H1 (cell line): Measurements from ENCODE around the gene SNAP29. TPM values are rescaled to one million over a fixed set of nuclear protein-coding genes. Genes with fewer than 3 reads are reported as not detected.

ENCODE experiments used
- CTCF ChIA-PET: fragments of 300-600 bp; sonication (Branson Sonifier 250); formaldehyde crosslinking; loops from one replicate; lab custom pipeline; 2021; ENCODE audit not compliant: partially characterized antibody; lab: Charles Lee
- POLR2A ChIA-PET: fragments of 300-600 bp; sonication (Branson Sonifier 250); formaldehyde crosslinking; loops from one replicate; lab custom pipeline; 2021; ENCODE audit warnings: inconsistent platforms; ENCODE audit not compliant: partially characterized antibody; lab: Charles Lee
- DNase-seq, 2 experiments: peaks; one replicate each; pipeline versions ENCODE4 v3.0.0 to v3.0.0-alpha.2; 2010 to 2022; ENCODE audit warnings: low spot score in 2 of 2, low read depth in 1 of 2, mixed read lengths in 1 of 2
- FAIRE-seq: peaks from 2 replicates; lab custom pipeline; 2011; peaks lifted over from hg19 to GRCh38; lab: Jason Lieb, UNC
- H2AFZ ChIP-seq: 2 replicates; pipeline ENCODE4 v1.8.1; 2012; ENCODE audit warnings: low read length, inconsistent platforms
- H2AK5ac ChIP-seq: 2 replicates; pipeline ENCODE4 v1.6.1; 2013; ENCODE audit warnings: low read depth, low read length
- H2BK120ac ChIP-seq: replicated peaks from 2 replicates; pipeline ENCODE3; 2013; ENCODE audit warnings: low read depth, low read length, inconsistent platforms
- H2BK12ac ChIP-seq: 2 replicates; pipeline ENCODE4 v1.6.1; 2013; ENCODE audit warnings: low read depth, low read length
- H2BK15ac ChIP-seq: 2 replicates; pipeline ENCODE4 v1.6.1; 2013; ENCODE audit warnings: low read length
- H2BK20ac ChIP-seq: 2 replicates; pipeline ENCODE4 v1.6.1; 2013; ENCODE audit warnings: low read length
- H2BK5ac ChIP-seq: 2 replicates; pipeline ENCODE4 v1.6.1; 2013; ENCODE audit warnings: low read depth, low read length
- H3K14ac ChIP-seq: 2 replicates; pipeline ENCODE4 v1.6.1; 2013; ENCODE audit warnings: inconsistent platforms; ENCODE audit not compliant: insufficient read length
- H3K18ac ChIP-seq: 2 replicates; pipeline ENCODE4 v1.6.1; 2013; ENCODE audit warnings: low read length; ENCODE audit errors: extremely low read depth
- H3K23ac ChIP-seq: 2 replicates; pipeline ENCODE4 v1.6.1; 2013; ENCODE audit warnings: inconsistent platforms; ENCODE audit not compliant: insufficient read length
- H3K23me2 ChIP-seq: 2 replicates; pipeline ENCODE4 v1.6.1; 2013; ENCODE audit warnings: low read depth, low read length
- H3K27ac ChIP-seq: 2 replicates; pipeline ENCODE4 v1.6.1; 2011; ENCODE audit warnings: low read depth, low read length, inconsistent platforms
- H3K27me3 ChIP-seq, 4 experiments: replicated peaks in 1 of 4; 1 replicate in 1 of 4; 2 replicates in 3 of 4; pipeline versions ENCODE4 v1.6.1 to v1.8.1; 2011 to 2013; ENCODE audit warnings: low read length in 3 of 4, mild to moderate bottlenecking in 3 of 4, inconsistent platforms in 2 of 4, mixed read lengths in 2 of 4, moderate library complexity in 1 of 4; ENCODE audit not compliant: control insufficient read depth in 3 of 4, insufficient read depth in 3 of 4; ENCODE audit errors: extremely low read depth in 1 of 4
- H3K36me3 ChIP-seq, 4 experiments: 2 replicates each; pipeline versions ENCODE4 v1.6.1 to v1.8.1; 2011 to 2013; ENCODE audit warnings: mild to moderate bottlenecking in 4 of 4, low read length in 3 of 4, moderate library complexity in 2 of 4, control low read depth in 1 of 4, inconsistent platforms in 1 of 4; ENCODE audit not compliant: insufficient read depth in 4 of 4, control insufficient read depth in 2 of 4
- H3K4ac ChIP-seq: replicated peaks from 2 replicates; pipeline ENCODE3; 2013; ENCODE audit warnings: low read length, low read depth, mixed read lengths, inconsistent platforms; ENCODE audit not compliant: insufficient read length
- H3K4me1 ChIP-seq, 4 experiments: replicated peaks in 1 of 4; 1 replicate in 1 of 4; 2 replicates in 3 of 4; pipeline versions ENCODE4 v1.6.1 to v1.8.1; 2011 to 2013; ENCODE audit warnings: low read length in 3 of 4, inconsistent platforms in 2 of 4, mixed read lengths in 1 of 4; ENCODE audit not compliant: insufficient read depth in 4 of 4, control insufficient read depth in 3 of 4
- H3K4me2 ChIP-seq, 2 experiments: 2 replicates each; pipeline versions ENCODE4 v1.6.1 to v1.8.1; 2011 to 2013; ENCODE audit warnings: low read depth in 2 of 2, low read length in 2 of 2, control low read depth in 1 of 2, inconsistent platforms in 1 of 2, mild to moderate bottlenecking in 1 of 2; ENCODE audit not compliant: insufficient read depth in 1 of 2
- H3K4me3 ChIP-seq, 4 experiments: fragments of 200-600, 300-600 bp in 1 of 4; sonication (generic), shearing (Covaris generic), sonication (Bioruptor Twin) in 1 of 4; 2 replicates each; pipeline versions ENCODE4 v1.5.1 to v1.8.1; 2011 to 2016; ENCODE audit warnings: low read length in 4 of 4, low read depth in 3 of 4, control low read depth in 2 of 4, inconsistent platforms in 2 of 4, mild to moderate bottlenecking in 2 of 4, mixed read lengths in 1 of 4, moderate library complexity in 1 of 4; ENCODE audit not compliant: insufficient read depth in 2 of 4; ENCODE audit errors: extremely low read depth in 1 of 4
- H3K56ac ChIP-seq: replicated peaks from 2 replicates; pipeline ENCODE3; 2013; ENCODE audit warnings: low read depth, mild to moderate bottlenecking, mixed read lengths, low read length, inconsistent platforms; ENCODE audit not compliant: insufficient read length
- H3K79me1 ChIP-seq: 2 replicates; pipeline ENCODE4 v1.6.1; 2013; ENCODE audit warnings: low read depth, low read length, control low read depth
- H3K79me2 ChIP-seq, 2 experiments: 2 replicates each; pipeline versions ENCODE4 v1.6.1 to v1.8.1; 2012 to 2013; ENCODE audit warnings: low read length in 2 of 2, mild to moderate bottlenecking in 2 of 2, inconsistent platforms in 1 of 2; ENCODE audit not compliant: insufficient read depth in 2 of 2, control insufficient read depth in 1 of 2
- H3K9ac ChIP-seq, 4 experiments: replicated peaks in 1 of 4; 1 replicate in 1 of 4; 2 replicates in 3 of 4; pipeline versions ENCODE4 v1.6.1 to v1.8.1; 2011 to 2013; ENCODE audit warnings: low read depth in 3 of 4, low read length in 3 of 4, control low read depth in 2 of 4, mild to moderate bottlenecking in 2 of 4, moderate library complexity in 2 of 4, inconsistent platforms in 1 of 4; ENCODE audit errors: extremely low read depth in 1 of 4
- H3K9me3 ChIP-seq, 2 experiments: 2 replicates each; pipeline versions ENCODE4 v1.6.1 to v1.8.1; 2012 to 2013; ENCODE audit warnings: mild to moderate bottlenecking in 2 of 2, moderate library complexity in 2 of 2, control low read depth in 1 of 2, inconsistent platforms in 1 of 2, low read depth in 1 of 2, low read length in 1 of 2, mixed read lengths in 1 of 2; ENCODE audit not compliant: insufficient read depth in 2 of 2
- H4K20me1 ChIP-seq, 2 experiments: replicated peaks in 1 of 2; 2 replicates each; pipeline versions ENCODE3 to v1.8.1; 2011 to 2013; ENCODE audit warnings: inconsistent platforms in 2 of 2, low read length in 2 of 2, mild to moderate bottlenecking in 1 of 2; ENCODE audit not compliant: insufficient read depth in 2 of 2, control insufficient read depth in 1 of 2
- H4K5ac ChIP-seq: 2 replicates; pipeline ENCODE4 v1.6.1; 2013; ENCODE audit warnings: low read length, low read depth, mixed read lengths, inconsistent platforms; ENCODE audit not compliant: insufficient read length
- H4K8ac ChIP-seq: 2 replicates; pipeline ENCODE4 v1.8.0; 2013; ENCODE audit warnings: mild to moderate bottlenecking, moderate library complexity, low read length, inconsistent platforms; ENCODE audit not compliant: insufficient read depth; ENCODE audit errors: extremely low read depth
- H4K91ac ChIP-seq: replicated peaks from 2 replicates; pipeline ENCODE3; 2013; ENCODE audit warnings: low read length, mixed read lengths, inconsistent platforms; ENCODE audit not compliant: insufficient read length
- BACH1 ChIP-seq: IDR thresholded peaks from 2 replicates; pipeline ENCODE4 v1.6.1; 2012; ENCODE audit warnings: low read length, improper control_type of control experiment
- HDAC2 ChIP-seq, 2 experiments: fragments of 300-600 bp in 1 of 2; sonication (generic) in 1 of 2; IDR thresholded peaks; 2 replicates each; pipeline ENCODE4 v1.6.1; 2011 to 2012; ENCODE audit warnings: low read depth in 2 of 2, low read length in 2 of 2, mild to moderate bottlenecking in 2 of 2, moderate library complexity in 2 of 2, borderline replicate concordance in 1 of 2, inconsistent platforms in 1 of 2
- RBBP5 ChIP-seq: IDR thresholded peaks from 2 replicates; pipeline ENCODE4 v1.7.1; 2012; ENCODE audit warnings: low read depth, mild to moderate bottlenecking, inconsistent platforms, low read length, moderate library complexity, borderline replicate concordance
- WGBS, 2 experiments: shearing (Covaris generic) in 1 of 2; methylation state at CpG; one replicate each; pipeline versions ENCODE4 v1.1.6 to v1.1.7; 2013 to 2015; ENCODE audit warnings: low lambda C conversion rate in 2 of 2, mixed read lengths in 2 of 2, inconsistent platforms in 1 of 2, low coverage in 1 of 2, missing lambda C conversion rate in 1 of 2; ENCODE audit not compliant: insufficient replicate concordance in 2 of 2, insufficient coverage in 1 of 2, insufficient read length in 1 of 2; ENCODE audit errors: extremely low coverage in 1 of 2, missing lambda C conversion rate in 1 of 2; 5-methylcytosine and 5-hydroxymethylcytosine counted together
- polyA plus RNA-seq, 7 experiments: library from polyadenylated mRNA; depleted of rRNA in 3 of 7; stranded (reverse) in 5 of 7; unstranded in 2 of 7; fragments of >200 nt in 5 of 7; fragments of 200-250 nt in 2 of 7; gene quantifications; 1 replicate in 5 of 7; 2 replicates in 1 of 7; 4 replicates in 1 of 7; pipeline versions ENCODE4 v1.2.1 to v1.2.3, GENCODE V29; 2011 to 2013; ENCODE audit warnings: missing spikeins in 2 of 7, mixed read lengths in 2 of 7
- total RNA-seq: library from RNA; stranded (reverse); fragmentation: NEBNext Ultra II Directional; extraction: Animal tissue kit (Norgen Biotek cat#: 25700); gene quantifications from 2 replicates; pipeline ENCODE4 v1.2.1, GENCODE V29; 2021
- TF ChIP-seq, protein P1 (sequence below): IDR thresholded peaks from 2 replicates; pipeline ENCODE4 v1.6.1; 2011; ENCODE audit warnings: low read length, improper control_type of control experiment

Gene SNAP29
- total and polyA plus RNA-seq, 2 of the 8 experiments (the other 6 are each of a cell fraction or from before 2014, with no cell fraction given): 11.8 to 15.0 TPM

- Histone ChIP-seq H3K27me3 (no peaks in the 10 kb centered on the region), H3K9me3 (no peaks in the 10 kb centered on the region), H2BK120ac (no peak overlapping the region), H3K79me2 (no peaks in the 10 kb centered on the region), H3K23me2 (no peaks in the 10 kb centered on the region), H3K4me2 (no peak overlapping the region), H2AFZ (no peak overlapping the region), H2BK15ac (no peak overlapping the region), H4K8ac (no peak overlapping the region), H3K79me1 (no peaks in the 10 kb centered on the region), H2BK20ac (no peak overlapping the region), H3K18ac (no peak overlapping the region), H3K4me3 (no peak overlapping the region), H2BK12ac (no peak overlapping the region), H3K27ac (no peak overlapping the region), H2BK5ac (no peak overlapping the region), H2AK5ac (no peak overlapping the region), H3K4me1 (no peaks in the 10 kb centered on the region), H3K9ac (no peak overlapping the region), H3K56ac (no peak overlapping the region), H4K91ac (no peak overlapping the region), H3K14ac (no peak overlapping the region), H3K4ac (no peak overlapping the region), H4K5ac (no peak overlapping the region), H4K20me1 (no peaks in the 10 kb centered on the region), H3K23ac (no peak overlapping the region), H3K36me3 (peaks cover 0 to 8% (median 4%) of the 10 kb centered on the region in 4 experiments; a peak in 1 of 8 replicates)
- ChIA-PET CTCF (interaction anchor here (0.9 kb wide), 1 partner anchor 28 kb away, joined by 3 read pairs; no protein-coding TSS in a partner anchor), POLR2A (no interaction called here)
- DNase-seq (no peak), FAIRE-seq (no peak)
- WGBS, 2 experiments: 93% methylated on average over 5 of the region's 5 CpGs; no CpG with 5 or more reads in 1 of the 2 experiments
- TF ChIP-seq HDAC2 (IDR thresholded peaks at IDR 0.05; ENCODE audit: borderline replicate concordance in 1 of 2, low read depth in 2 of 2, low read length in 2 of 2): no peak
- TF ChIP-seq RBBP5: no peak
- TF ChIP-seq BACH1: no peak
- TF ChIP-seq, protein P1, sequence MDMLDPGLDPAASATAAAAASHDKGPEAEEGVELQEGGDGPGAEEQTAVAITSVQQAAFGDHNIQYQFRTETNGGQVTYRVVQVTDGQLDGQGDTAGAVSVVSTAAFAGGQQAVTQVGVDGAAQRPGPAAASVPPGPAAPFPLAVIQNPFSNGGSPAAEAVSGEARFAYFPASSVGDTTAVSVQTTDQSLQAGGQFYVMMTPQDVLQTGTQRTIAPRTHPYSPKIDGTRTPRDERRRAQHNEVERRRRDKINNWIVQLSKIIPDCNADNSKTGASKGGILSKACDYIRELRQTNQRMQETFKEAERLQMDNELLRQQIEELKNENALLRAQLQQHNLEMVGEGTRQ: no peak
These were observed 46.7 kb upstream of the SNAP29 start for GRCh38 chr22:20811971-20812660.
